Activated T-cell treated with anti-CD3 and anti-CD28 coated beads for 48 hours (primary cell): Measurements from ENCODE around the gene ELMO3.

Source experiments
- DNase-seq: peaks from one replicate; pipeline ENCODE4 v3.0.0-alpha.2; 2020; ENCODE audit warnings: low read depth

Gene ELMO3

GRCh38 chr16:67199808-67200198 is 872 bp downstream of the ELMO3 start:
- DNase-seq: no peak

GRCh38 chr16:67200491-67200890 is 1.6 kb downstream of the ELMO3 start:
- DNase-seq: no peak

GRCh38 chr16:67201411-67202345 is 2.7 kb downstream of the ELMO3 start:
- DNase-seq: no peak

DNA sequence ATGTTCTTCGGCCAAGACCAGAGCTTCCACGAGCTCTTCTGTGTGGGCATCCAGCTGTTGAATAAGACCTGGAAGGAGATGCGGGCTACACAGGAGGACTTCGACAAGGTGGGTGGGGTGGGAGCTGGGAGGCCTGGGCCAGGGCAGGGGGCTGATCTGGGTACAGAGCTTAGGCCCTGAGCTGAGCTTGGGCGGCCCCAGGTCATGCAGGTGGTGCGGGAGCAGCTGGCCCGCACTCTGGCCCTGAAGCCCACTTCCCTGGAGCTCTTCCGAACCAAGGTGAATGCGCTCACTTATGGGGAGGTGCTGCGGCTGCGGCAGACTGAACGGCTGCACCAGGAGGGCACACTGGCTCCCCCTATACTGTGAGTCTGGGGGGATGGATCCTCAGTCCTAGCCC is 3.5 kb downstream of the ELMO3 start:
- DNase-seq: no peak

DNA sequence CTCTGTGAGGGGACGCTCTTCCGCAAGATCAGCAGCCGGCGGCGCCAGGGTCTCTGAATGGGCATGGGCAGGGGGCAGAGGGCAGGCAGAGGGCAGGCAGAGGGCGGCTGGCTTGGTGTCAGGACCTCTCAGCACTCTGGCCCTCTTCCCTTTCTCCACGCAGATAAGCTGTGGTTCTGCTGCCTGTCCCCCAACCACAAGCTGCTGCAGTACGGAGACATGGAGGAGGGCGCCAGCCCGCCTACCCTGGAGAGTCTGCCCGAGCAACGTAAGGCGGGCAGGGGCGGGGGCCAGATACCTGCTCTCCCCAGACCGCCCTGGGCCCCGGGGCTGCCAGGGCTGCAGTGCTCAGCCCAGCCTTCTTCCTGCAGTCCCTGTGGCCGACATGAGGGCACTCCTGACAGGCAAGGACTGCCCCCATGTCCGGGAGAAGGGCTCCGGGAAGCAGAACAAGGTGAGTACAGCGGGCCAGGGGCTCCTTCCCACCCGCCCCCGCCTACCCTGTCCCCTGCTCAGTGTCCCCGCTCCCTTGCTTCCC is 4.1 kb downstream of the ELMO3 start:
- DNase-seq: no peak

- DNase-seq: no peak
Measured at GRCh38 chr16:67204076-67204475, 5.1 kb downstream of the ELMO3 start.

GRCh38 chr16:67206129-67206837 is 7.4 kb downstream of the ELMO3 start:
- no peak for DNase-seq

DNA sequence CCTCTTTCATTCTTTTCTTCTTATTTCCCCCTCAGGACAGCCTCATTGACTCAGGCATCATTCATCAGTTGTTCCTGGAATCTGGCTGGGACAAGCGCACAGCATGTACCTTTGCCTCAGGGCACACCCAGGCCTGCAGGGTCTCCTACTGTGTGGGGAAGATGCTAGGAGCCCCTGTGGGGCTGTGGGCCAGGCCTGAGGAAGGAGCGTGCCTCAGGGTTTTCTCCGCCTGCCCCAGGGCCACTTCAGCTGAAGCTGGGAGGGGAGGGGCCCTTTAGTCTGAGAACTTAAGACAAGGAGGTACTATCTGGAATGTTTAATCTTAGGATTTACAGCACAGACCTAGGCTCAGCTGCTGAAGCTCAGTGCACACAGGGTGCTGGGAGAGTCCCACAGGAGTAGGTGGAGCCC is 7.9 kb downstream of the ELMO3 start:
- no peak for DNase-seq

DNA sequence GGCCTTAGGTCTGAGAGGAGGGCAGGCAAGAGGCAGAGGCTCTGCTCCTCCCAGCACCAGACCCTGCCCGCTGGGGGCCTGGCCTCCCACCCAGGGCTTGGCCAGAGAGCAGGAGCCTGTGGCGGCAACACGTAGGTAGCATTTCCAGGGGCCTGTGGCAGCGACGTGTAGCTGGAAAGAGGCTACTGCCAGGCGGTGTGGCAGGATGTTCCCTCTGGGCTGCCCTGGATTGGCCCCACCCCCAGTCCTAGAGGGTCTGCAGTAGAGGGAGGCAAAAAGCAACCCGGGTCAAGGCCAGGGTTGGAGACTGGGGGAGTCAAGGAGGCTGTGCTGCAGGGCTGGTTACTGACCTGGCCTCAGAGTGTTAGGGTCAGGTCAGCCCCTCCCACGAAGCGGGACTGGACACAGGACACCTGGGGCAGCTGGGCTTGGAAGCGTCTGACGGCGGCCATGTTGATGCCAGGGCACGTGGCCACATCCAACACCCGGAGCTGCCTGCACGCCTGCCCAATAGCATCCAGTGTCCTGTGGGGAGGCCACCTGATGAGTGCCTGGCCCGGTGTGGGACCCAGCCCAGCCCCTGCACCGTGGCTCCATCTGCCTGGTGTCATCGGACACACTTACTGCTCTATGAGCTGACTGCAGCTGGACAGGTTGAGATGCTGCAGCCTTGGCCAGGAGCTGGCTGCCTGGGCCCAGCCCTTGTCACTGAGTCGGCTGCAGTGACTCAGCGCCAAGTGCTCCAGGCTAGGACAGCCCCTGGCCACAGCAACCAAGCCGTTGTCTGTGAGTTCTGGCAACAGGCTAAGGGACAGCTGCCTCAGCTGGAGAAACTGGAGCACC is 8.5 kb downstream of the ELMO3 start:
- DNase-seq: no peak

DNA sequence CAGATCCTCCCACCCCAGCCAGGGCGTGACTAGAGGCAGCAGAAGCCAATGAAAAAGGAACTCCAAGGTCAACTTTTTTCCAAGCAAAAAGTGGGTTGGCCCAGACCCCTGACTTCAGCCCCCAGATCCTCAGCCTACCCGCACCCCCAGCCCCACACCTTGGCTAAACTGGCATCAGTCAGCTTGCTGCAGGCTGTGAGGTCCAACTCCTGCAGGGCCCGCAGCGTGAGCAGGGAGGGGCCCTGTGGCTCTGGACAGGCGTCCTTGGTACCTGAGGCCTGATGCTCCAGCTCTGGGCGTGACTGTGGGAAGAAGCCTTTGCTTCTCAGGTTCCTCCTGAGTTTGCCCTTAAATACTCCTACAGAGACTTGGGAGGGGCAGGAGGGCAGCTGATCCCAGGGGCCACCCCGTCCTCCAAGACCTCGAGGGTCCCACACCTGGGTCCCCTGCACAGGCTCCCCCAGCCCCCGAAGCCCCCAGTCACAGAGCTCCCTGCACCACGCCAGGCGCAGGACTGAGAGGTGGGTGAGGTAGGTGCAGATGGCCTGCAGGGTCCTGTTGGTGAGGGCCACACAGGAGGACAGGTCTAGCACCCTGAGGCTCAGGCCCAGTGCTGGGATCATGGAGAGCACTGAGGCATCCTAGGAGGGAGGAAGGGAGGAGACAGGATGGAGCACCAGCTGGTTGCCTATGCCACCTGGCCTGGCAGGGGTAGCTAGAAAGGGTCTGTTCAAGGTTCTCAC is 9.4 kb downstream of the ELMO3 start:
- no peak for DNase-seq

- no peak for DNase-seq
Measured at GRCh38 chr16:67209565-67209964, 10.6 kb downstream of the ELMO3 start.

- no peak for DNase-seq
Measured at GRCh38 chr16:67210069-67210937, 11.4 kb downstream of the ELMO3 start.

GRCh38 chr16:67211674-67212073 is 12.7 kb downstream of the ELMO3 start:
- DNase-seq: no peak

- DNase-seq: no peak
Measured at GRCh38 chr16:67212766-67213165, 13.8 kb downstream of the ELMO3 start.

GRCh38 chr16:67213197-67214019 is 14.5 kb downstream of the ELMO3 start:
- DNase-seq: no peak

GRCh38 chr16:67215706-67216105 is 16.8 kb downstream of the ELMO3 start:
- DNase-seq: no peak

DNA sequence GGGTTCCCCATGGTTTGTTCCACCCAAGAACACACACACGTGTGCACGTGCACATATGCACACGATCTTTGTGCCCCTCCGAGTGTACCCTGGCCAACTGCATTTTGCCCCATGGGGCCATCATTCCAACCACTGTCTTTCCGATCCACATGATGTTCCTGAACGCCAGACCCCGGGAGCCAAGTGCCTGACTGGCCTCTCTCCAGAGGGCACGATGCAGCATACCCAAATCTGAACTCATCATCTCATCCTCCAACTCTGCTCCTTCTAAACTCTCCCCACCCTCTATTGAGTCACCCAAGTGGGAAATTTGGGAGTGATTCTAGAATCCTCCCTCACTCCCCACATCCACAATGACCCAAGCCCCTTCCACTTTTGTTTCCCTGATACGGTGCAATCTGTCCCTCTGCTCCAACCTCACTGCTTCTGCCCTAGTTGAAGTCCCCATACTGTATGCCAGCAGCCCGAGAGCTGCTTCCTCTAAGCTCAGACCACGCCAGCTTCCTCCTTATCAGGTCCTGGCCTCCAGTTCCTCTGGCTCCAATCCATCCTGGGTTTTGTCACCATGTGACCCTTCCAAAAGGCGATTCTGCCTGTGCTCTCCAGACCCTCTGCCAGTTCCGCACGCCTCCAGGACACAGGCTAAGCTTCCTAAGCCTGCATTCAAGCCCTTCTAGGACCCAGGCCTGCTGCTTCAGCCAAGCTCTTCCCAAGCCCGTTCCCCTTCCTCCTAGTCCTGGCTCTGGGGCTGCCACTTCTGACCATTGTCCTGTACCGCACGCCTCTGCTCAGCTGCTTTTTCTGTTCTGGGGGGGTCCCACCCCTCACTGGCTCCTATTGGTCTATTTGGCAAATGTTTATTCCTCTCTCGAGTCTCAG is 17.9 kb downstream of the ELMO3 start:
- DNase-seq: no peak

GRCh38 chr16:67223992-67224391 is 25.1 kb downstream of the ELMO3 start:
- DNase-seq: no peak
